Right lobe of liver (tissue), 6 donors: ENCODE results near the gene ANKRD16. TPM values are rescaled to one million over a fixed set of nuclear protein-coding genes. Genes with fewer than 3 reads are reported as not detected.
A peak's percentile ranks its signal among the peaks of the same experiment; 100 is the strongest.

Experiments
- ATAC-seq, 4 donors: fragments of 200-7000 bp; cut with Tn5 transposase; one replicate each; pipeline ENCODE4 v1.9.1; 2020; ENCODE audit warnings: mild to moderate bottlenecking in 4 of 4, moderate library complexity in 4 of 4
- DNase-seq, 3 donors: peaks; one replicate each; pipeline ENCODE4 v3.0.0-alpha.2; 2020
- H3K27ac ChIP-seq, 3 donors: fragments of 200-600 bp; one replicate each; pipeline ENCODE4 v1.8.0; 2022
- H3K27me3 ChIP-seq, 2 donors: fragments of 200-600 bp; one replicate each; pipeline ENCODE4 v1.8.0; 2022
- H3K36me3 ChIP-seq, 4 donors: fragments of 200-600 bp; sonication (generic) in 1 of 4; one replicate each; pipeline versions ENCODE4 v1.5.1 to v1.8.0; 2017 to 2022; ENCODE audit warnings: control low read depth in 1 of 4
- H3K4me1 ChIP-seq, 4 donors: fragments of 200-600 bp; sonication (generic) in 1 of 4; one replicate each; pipeline versions ENCODE4 v1.5.1 to v1.8.0; 2017 to 2022; ENCODE audit warnings: control low read depth in 1 of 4
- H3K4me3 ChIP-seq, 3 donors: fragments of 200-600 bp; one replicate each; pipeline ENCODE4 v1.8.0; 2022
- H3K9me3 ChIP-seq, 4 donors: fragments of 200-600 bp; sonication (generic) in 1 of 4; one replicate each; pipeline versions ENCODE4 v1.5.1 to v1.8.0; 2017 to 2022; ENCODE audit warnings: control low read depth in 1 of 4
- POLR2A ChIP-seq: fragments of 450-650 bp; IDR thresholded peaks from one replicate; pipeline ENCODE4 v1.6.1; 2017; ENCODE audit warnings: antibody characterized with exemption, mild to moderate bottlenecking
- WGBS: methylation state at CpG from one replicate; pipeline ENCODE4 v1.1.6; 2018; ENCODE audit warnings: low coverage, low lambda C conversion rate; ENCODE audit not compliant: insufficient coverage; ENCODE audit errors: missing lambda C conversion rate; 5-methylcytosine and 5-hydroxymethylcytosine counted together
- intact Hi-C, 2 donors: fragments of 100-400 bp; cut with DNase I; formaldehyde crosslinking; loops; one replicate each; pipeline versions ENCODE4 v1.11.2 to v1.14.1; 2022
- total RNA-seq, 6 experiments: library from RNA; depleted of rRNA in 2 of 6; stranded (reverse); fragments of >200 nt in 2 of 6; fragmentation: NEBNext Ultra II Directional in 3 of 6; extraction: Animal tissue kit (Norgen Biotek cat#: 25700) in 3 of 6; gene quantifications; one replicate each; pipeline versions ENCODE4 v1.1.0 to v1.2.4, GENCODE V29; 2016 to 2023
- TF ChIP-seq, protein P1 (sequence below), 4 donors: fragments of 200-600 bp in 3 of 4; fragments of 450-650 bp in 1 of 4; IDR thresholded peaks; one replicate each; pipeline versions ENCODE4 v1.5.1 to v1.8.0; 2016 to 2022; ENCODE audit warnings: antibody characterized with exemption in 4 of 4, mild to moderate bottlenecking in 2 of 4
- donor health status: DM: no; HTN: yes; CAD: no.
- donor health status: DM: no; HTN: no; CAD: no.
- donor health status: DM: no; HTN: no; CAD: no.
- donor health status: DM: no; HTN: yes; CAD: no.
- donor health status: DM: no; HTN: yes; CAD: no.

Gene ANKRD16
- total RNA-seq, 6 experiments from 2014 or later = 1.8 to 6.1 (median 4.1) TPM

DNA sequence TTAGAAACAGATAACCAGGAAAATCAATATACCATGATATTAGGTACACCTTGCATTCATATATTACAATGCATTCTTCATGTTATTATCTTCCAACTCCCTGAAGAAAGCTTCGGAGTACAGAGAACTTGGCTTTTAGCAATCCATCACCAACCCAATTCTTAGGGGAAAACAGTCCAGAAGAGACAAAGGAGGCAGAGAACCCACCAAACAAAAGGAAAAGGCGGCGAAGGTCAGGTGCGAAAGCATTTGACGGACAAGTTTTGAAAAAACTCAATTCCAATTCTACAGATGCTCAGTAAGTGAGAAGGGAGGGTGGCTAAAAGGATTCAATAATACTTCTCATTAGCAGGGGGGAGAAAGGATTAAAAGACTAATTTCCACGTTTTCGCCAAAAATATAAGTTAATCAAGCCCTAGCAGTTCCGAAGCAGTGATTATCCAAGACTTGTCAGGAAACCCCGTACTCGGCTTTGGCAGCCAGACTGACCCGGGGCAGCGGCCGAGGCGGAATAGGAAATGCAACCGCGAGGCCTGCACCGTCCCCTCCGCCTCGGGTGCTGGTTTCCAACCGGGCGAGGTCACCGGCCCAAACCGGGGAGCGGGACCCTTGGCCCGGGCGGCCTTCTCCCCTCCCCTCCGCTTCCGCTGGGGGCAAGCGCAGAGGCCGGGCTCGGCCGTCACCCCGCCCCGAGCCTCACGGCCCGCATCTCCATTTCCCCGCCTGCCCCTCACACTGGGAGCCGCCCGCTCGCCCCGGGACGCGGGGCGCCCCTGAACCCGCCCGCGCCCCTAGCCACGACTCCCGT, 77.2 kb downstream of the ANKRD16 start:
- WGBS = 0% methylated on average over 31 of the region's 49 CpGs
- intact Hi-C loops = no loop called here
- Histone ChIP-seq H3K36me3 (no peaks in the 10 kb centered on the region), H3K4me1 (peaks cover 0 to 51% (median 4%) of the 10 kb centered on the region in 4 donors), H3K27ac (peak overlapping the region; percentile 89 to 97 (median 94)), H3K9me3 (no peaks in the 10 kb centered on the region), H3K27me3 (no peaks in the 10 kb centered on the region), H3K4me3 (peak overlapping the region; percentile 61 to 99 (median 69))
- peak; percentile 18 to 58 (median 44) for ATAC-seq
- TF ChIP-seq, protein P1, sequence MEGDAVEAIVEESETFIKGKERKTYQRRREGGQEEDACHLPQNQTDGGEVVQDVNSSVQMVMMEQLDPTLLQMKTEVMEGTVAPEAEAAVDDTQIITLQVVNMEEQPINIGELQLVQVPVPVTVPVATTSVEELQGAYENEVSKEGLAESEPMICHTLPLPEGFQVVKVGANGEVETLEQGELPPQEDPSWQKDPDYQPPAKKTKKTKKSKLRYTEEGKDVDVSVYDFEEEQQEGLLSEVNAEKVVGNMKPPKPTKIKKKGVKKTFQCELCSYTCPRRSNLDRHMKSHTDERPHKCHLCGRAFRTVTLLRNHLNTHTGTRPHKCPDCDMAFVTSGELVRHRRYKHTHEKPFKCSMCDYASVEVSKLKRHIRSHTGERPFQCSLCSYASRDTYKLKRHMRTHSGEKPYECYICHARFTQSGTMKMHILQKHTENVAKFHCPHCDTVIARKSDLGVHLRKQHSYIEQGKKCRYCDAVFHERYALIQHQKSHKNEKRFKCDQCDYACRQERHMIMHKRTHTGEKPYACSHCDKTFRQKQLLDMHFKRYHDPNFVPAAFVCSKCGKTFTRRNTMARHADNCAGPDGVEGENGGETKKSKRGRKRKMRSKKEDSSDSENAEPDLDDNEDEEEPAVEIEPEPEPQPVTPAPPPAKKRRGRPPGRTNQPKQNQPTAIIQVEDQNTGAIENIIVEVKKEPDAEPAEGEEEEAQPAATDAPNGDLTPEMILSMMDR (IDR thresholded peaks at IDR 0.05) = no peak
- TF ChIP-seq POLR2A = no peak
- DNase-seq = peak; percentile 61 to 75 (median 72)

Other genes starting within 250 kb of the ANKRD16 start
- gene ASB13, start 223.3 kb downstream of the ANKRD16 start, total RNA-seq = 100 to 1,000 TPM in 1 of 6 experiments, 10 to 100 TPM in 5; 19.7 to 117 (median 64.7) TPM
- gene TASOR2, start 205.1 kb downstream of the ANKRD16 start, total RNA-seq = 10 to 100 TPM; 19.7 to 53.4 (median 29.6) TPM
- 100 to 1,000 TPM; 116 to 228 (median 128) TPM for gene GDI2, start 76.5 kb downstream of the ANKRD16 start, total RNA-seq
- 10 to 100 TPM; 30.8 to 38.6 (median 35.8) TPM for gene FBH1, start 350 bp upstream of the ANKRD16 start, total RNA-seq
- gene IL15RA, start 87.7 kb upstream of the ANKRD16 start, total RNA-seq = 10 to 100 TPM in 4 of 6 experiments, 1 to 10 TPM in 2; 6.2 to 42.7 (median 13.3) TPM
- 1 to 10 TPM in 2 of 6 experiments, under 1 TPM in 2, not detected in 2; 0.22 to 3.1 (median 0.97) TPM for gene IL2RA, start 172.5 kb upstream of the ANKRD16 start, total RNA-seq
- gene RBM17, start 199.1 kb upstream of the ANKRD16 start, total RNA-seq = 10 to 100 TPM; 11.9 to 40.6 (median 28.1) TPM